HepG2 (cell line): Measurements from ENCODE around the gene CAPN7.

Experiments used
- ESRRA ChIP-seq: sonication (generic); formaldehyde crosslinking; IDR thresholded peaks from 2 replicates; pipeline ENCODE4 v1.5.1; 2020; ENCODE audit warnings: mild to moderate bottlenecking, low read depth, missing genetic modification reagents
- GATAD2A ChIP-seq: IDR thresholded peaks from 2 replicates; pipeline ENCODE4 v1.6.1; 2016
- MAZ ChIP-seq, 2 experiments: sonication (generic) in 1 of 2; formaldehyde crosslinking in 1 of 2; IDR thresholded peaks; 2 replicates each; pipeline versions ENCODE4 v1.5.0 to v1.6.1; 2012 to 2020; ENCODE audit warnings: low read depth in 2 of 2, mild to moderate bottlenecking in 2 of 2, borderline replicate concordance in 1 of 2, improper control_type of control experiment in 1 of 2, low read length in 1 of 2, missing genetic modification reagents in 1 of 2, moderate library complexity in 1 of 2
- MLX ChIP-seq: IDR thresholded peaks from 2 replicates; pipeline ENCODE4 v1.6.1; 2016
- SALL2 ChIP-seq: sonication (generic); formaldehyde crosslinking; IDR thresholded peaks from 2 replicates; pipeline ENCODE4 v1.8.1; 2023; ENCODE audit warnings: mild to moderate bottlenecking, missing genetic modification reagents, inconsistent platforms
- TAF1 ChIP-seq: sonication (generic); formaldehyde crosslinking; IDR thresholded peaks from 2 replicates; pipeline ENCODE4 v1.4.0; 2020; ENCODE audit warnings: missing genetic modification reagents
- ZNF331 ChIP-seq: sonication (generic); formaldehyde crosslinking; IDR thresholded peaks from 2 replicates; pipeline ENCODE4 v1.4.0; 2020; ENCODE audit warnings: missing genetic modification reagents
- ZNF576 ChIP-seq: sonication (generic); formaldehyde crosslinking; IDR thresholded peaks from 2 replicates; pipeline ENCODE4 v1.4.0; 2020; ENCODE audit warnings: mild to moderate bottlenecking, missing genetic modification reagents

- TF ChIP-seq ZNF331 (CRISPR knock-in tag) (no peak), SALL2 (CRISPR knock-in tag) (no peak), ESRRA (CRISPR knock-in tag) (no peak), MAZ (IDR thresholded peaks at IDR 0.05; ENCODE audit: borderline replicate concordance, low read depth, low read length) (no peak), MAZ (CRISPR knock-in tag; IDR thresholded peaks at IDR 0.05; ENCODE audit: low read depth) (no peak), ZNF576 (no peak), GATAD2A (no peak), MLX (CRISPR knock-in tag) (no peak), TAF1 (CRISPR knock-in tag) (no peak)
Observed at GRCh38 chr3:15185404-15185803, 20.6 kb upstream of the CAPN7 start.
